Measurements from ENCODE around the gene CEP83.

The CEP83 gene

DNA sequence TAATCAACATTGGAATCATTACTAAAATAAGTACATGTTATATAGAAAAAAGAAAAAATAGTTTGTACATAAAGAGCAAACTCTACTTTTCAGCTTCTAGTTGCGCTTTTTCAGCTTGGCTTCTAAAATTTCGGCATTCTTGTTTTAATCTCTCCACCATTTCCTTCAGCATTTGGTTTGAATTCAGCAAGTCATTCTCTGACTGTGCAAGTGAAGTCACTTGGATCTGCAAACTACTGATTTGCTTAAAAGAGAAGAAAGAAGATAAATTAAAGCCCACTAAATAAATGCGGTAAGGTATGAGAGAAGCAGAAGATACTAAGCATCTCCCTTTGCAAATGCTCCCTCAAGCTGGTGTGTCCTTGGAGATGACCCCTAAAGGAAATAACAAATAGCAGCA, 126.3 kb downstream of the CEP83 start:
- TF ChIP-seq, protein P1, sequence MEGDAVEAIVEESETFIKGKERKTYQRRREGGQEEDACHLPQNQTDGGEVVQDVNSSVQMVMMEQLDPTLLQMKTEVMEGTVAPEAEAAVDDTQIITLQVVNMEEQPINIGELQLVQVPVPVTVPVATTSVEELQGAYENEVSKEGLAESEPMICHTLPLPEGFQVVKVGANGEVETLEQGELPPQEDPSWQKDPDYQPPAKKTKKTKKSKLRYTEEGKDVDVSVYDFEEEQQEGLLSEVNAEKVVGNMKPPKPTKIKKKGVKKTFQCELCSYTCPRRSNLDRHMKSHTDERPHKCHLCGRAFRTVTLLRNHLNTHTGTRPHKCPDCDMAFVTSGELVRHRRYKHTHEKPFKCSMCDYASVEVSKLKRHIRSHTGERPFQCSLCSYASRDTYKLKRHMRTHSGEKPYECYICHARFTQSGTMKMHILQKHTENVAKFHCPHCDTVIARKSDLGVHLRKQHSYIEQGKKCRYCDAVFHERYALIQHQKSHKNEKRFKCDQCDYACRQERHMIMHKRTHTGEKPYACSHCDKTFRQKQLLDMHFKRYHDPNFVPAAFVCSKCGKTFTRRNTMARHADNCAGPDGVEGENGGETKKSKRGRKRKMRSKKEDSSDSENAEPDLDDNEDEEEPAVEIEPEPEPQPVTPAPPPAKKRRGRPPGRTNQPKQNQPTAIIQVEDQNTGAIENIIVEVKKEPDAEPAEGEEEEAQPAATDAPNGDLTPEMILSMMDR (IDR thresholded peaks at IDR 0.05; ENCODE audit: low read depth, low read length) = no peak
- H3K4me3 ChIP-seq (replicated peaks in 1 of 2; ENCODE audit: low read depth in 2 of 2, low read length in 2 of 2) = no peak overlapping the region
- no peak for DNase-seq (ENCODE audit: low read depth in 2 of 2)

DNA sequence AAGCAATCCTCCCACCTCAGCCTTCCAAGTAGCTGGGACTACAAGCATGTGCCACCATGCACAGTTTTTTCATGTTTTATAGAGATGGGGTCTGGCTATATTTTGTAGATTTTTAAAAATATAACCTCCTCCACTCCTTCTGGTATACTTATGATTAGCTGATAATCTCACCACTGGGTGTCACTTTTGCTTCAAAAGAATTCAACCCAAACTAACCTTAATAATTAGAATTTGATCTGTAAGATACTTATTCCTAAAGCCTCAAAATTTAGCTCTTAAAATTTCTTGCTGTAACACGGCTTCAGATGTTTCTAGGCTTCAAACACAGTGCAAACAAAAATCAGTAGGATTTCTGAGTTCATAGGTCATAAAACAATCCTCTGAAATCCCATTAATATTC, 130.3 kb downstream of the CEP83 start:
- DNase-seq (ENCODE audit: low read depth in 2 of 2) = peak in 1 of 2 donors; percentile 19
- no peak overlapping the region for H3K4me3 ChIP-seq (replicated peaks in 1 of 2; ENCODE audit: low read depth in 2 of 2, low read length in 2 of 2)
- TF ChIP-seq, protein P1 (IDR thresholded peaks at IDR 0.05; ENCODE audit: low read depth, low read length) = no peak

DNA sequence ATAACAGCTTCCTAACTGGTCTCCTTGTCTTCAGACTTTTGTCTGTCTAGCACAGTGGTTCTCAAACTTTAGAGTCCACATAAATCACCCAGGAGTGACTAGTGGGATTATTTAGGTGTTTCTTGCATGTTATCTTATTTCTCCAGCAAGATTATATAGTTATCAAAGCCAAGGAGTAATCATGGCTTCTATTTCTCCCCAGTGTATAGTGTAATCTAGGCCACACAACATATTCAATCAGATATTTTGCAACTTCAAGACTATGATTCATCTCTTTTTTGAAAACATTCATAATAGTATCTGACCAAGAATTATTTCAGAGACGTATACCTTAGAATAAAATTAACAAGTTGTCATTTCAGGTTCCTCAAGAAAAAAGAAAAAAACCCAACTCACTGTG, 131.9 kb downstream of the CEP83 start:
- DNase-seq (ENCODE audit: low read depth in 2 of 2) = peak in 1 of 2 donors; percentile 58
- TF ChIP-seq, protein P1 (IDR thresholded peaks at IDR 0.05; ENCODE audit: low read depth, low read length) = no peak
- H3K4me3 ChIP-seq (replicated peaks in 1 of 2; ENCODE audit: low read depth in 2 of 2, low read length in 2 of 2) = no peak overlapping the region

DNA sequence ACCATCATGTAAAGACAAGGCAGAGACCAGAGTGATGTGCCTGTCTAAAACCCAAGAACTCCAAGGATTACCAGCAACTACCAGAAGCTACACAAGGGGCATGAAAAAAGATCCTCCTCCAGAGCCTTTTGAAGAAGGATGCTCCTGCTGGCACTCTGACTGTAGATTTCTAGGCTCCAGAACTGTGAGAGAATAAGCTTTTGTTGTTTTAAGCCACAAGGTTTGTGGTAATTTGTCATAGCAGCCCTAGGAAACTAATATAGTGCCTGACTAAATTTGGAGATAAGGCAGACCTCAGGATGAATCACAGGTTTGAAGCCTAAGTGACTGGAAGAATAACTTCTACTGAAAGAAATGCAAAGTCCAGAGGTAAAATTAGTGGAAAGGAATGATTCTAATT, 132.9 kb downstream of the CEP83 start:
- TF ChIP-seq, protein P1 (IDR thresholded peaks at IDR 0.05; ENCODE audit: low read depth, low read length) = no peak
- peak; percentile 63 to 91 for DNase-seq (ENCODE audit: low read depth in 2 of 2)
- H3K4me3 ChIP-seq (replicated peaks in 1 of 2; ENCODE audit: low read depth in 2 of 2, low read length in 2 of 2) = no peak overlapping the region

DNA sequence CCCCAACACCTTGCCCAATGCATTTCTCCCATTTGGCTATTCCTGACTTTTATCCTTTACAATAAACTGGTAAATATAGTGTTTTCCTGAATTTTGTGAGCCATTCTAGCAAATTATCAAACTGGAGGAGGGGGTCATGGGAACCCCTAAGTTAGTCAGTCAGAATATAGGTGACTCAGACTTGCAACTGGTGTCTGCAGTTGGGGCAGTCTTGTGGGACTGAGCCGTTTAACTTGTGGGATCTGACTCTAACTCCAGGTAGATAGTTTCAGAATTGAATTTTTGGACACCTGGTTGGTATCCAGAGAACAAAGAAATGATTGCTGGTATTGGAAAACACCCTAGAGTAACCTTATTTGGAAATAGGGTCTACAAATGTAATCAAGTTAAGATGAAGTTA, 133.4 kb downstream of the CEP83 start:
- DNase-seq (ENCODE audit: low read depth in 2 of 2) = no peak
- H3K4me3 ChIP-seq (replicated peaks in 1 of 2; ENCODE audit: low read depth in 2 of 2, low read length in 2 of 2) = no peak overlapping the region
- TF ChIP-seq, protein P1 (IDR thresholded peaks at IDR 0.05; ENCODE audit: low read depth, low read length) = no peak

DNA sequence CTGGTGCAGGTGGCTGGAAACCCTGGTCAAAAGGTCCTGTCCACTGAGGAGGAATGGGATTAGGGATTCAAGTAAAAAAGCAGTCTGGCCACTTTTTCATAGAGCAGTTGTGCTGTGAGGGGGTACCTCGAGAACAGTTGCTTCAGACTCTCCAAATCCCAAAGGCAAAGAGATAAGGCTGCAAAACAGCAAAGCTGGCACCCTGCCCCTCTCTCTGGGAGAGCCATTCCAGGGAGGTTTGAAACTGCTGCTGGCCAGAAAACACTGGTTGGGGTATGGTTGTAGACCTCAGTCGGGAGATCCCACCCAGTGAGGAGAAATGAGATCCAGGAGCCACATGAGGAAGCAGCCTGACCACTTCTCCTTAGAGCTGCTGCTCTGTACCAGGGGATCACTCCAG, 137.3 kb downstream of the CEP83 start:
- TF ChIP-seq, protein P1 (IDR thresholded peaks at IDR 0.05; ENCODE audit: low read depth, low read length) = no peak
- DNase-seq (ENCODE audit: low read depth in 2 of 2) = peak in 1 of 2 donors; percentile 87
- no peak overlapping the region for H3K4me3 ChIP-seq (replicated peaks in 1 of 2; ENCODE audit: low read depth in 2 of 2, low read length in 2 of 2)

DNA sequence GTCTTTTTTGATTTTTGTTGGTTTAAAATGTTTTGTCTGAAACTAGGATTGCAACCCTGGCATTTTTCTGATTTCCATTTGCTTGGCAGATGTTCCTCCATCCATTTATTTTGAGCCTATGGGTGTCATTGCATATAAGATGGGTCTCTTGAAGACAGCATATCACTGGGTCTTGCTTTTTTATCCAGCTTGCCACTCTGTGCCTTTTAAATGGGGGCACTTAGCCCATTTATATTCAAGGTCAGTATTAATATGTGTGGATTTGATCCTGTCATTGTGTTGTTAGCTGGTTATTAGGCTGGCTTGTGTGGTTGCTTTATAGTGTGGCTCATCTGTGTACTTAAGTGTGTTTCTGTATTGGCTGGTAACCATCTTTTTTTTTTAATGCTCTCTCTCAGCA, 139.6 kb downstream of the CEP83 start:
- no peak overlapping the region for H3K4me3 ChIP-seq (replicated peaks in 1 of 2; ENCODE audit: low read depth in 2 of 2, low read length in 2 of 2)
- no peak for DNase-seq (ENCODE audit: low read depth in 2 of 2)
- TF ChIP-seq, protein P1 (IDR thresholded peaks at IDR 0.05; ENCODE audit: low read depth, low read length) = no peak

Data from cardiac fibroblast (primary cell).